Progenitor cell of endocrine pancreas (in vitro differentiated cells): ENCODE measurements around the gene EEFSEC. TPM values are rescaled to one million over a fixed set of nuclear protein-coding genes. Genes with fewer than 3 reads are reported as not detected.

Experiments
- DNase-seq: peaks from one replicate; pipeline ENCODE4 v3.0.0; 2021; ENCODE audit warnings: low spot score; ENCODE audit not compliant: unreplicated experiment
- H3K27ac Mint-ChIP-seq: 2 replicates; pipeline ENCODE4 v1.8.0; 2021; ENCODE audit warnings: mild to moderate bottlenecking, moderate library complexity, mixed read lengths
- H3K27me3 Mint-ChIP-seq: 2 replicates; pipeline ENCODE4 v1.8.0; 2021; ENCODE audit warnings: mixed read lengths
- H3K36me3 Mint-ChIP-seq: 2 replicates; pipeline ENCODE4 v1.8.0; 2022; ENCODE audit warnings: mixed read lengths; ENCODE audit not compliant: insufficient read depth
- H3K4me1 Mint-ChIP-seq: 2 replicates; pipeline ENCODE4 v1.8.0; 2021; ENCODE audit warnings: low read depth, mixed read lengths
- H3K4me3 Mint-ChIP-seq: 2 replicates; pipeline ENCODE4 v1.8.0; 2021; ENCODE audit warnings: low read depth, mild to moderate bottlenecking, moderate library complexity, mixed read lengths
- H3K9me3 Mint-ChIP-seq: 2 replicates; pipeline ENCODE4 v1.8.0; 2021; ENCODE audit warnings: low read depth, mixed read lengths
- CTCF ChIP-seq: fragments of 200-600 bp; sonication (generic); IDR thresholded peaks from one replicate; pipeline ENCODE4 v1.5.0; 2021; ENCODE audit warnings: antibody characterized with exemption, mild to moderate bottlenecking; ENCODE audit not compliant: unreplicated experiment
- total RNA-seq: library from RNA; stranded (reverse); gene quantifications from 2 replicates; pipeline ENCODE4 v1.2.1, GENCODE V29; 2021

The EEFSEC gene
- total RNA-seq, 1 donor from 2014 or later, result 11.8 TPM

- H3K4me1 Mint-ChIP-seq, result peaks cover 7% of the 10 kb centered on the region
- no peak overlapping the region for H3K4me3 Mint-ChIP-seq
- no peaks in the 10 kb centered on the region for H3K9me3 Mint-ChIP-seq
- DNase-seq, result no peak
- peaks cover 10% of the 10 kb centered on the region for H3K27me3 Mint-ChIP-seq
- H3K36me3 Mint-ChIP-seq, result peaks cover 3% of the 10 kb centered on the region
- no peak overlapping the region for H3K27ac Mint-ChIP-seq
- no peak for TF ChIP-seq CTCF
These were observed 200.2 kb downstream of the EEFSEC start for GRCh38 chr3:128353361-128353965.

GRCh38 chr3:128353991-128354687, 200.9 kb downstream of the EEFSEC start:
- H3K4me1 Mint-ChIP-seq, result peaks cover 3% of the 10 kb centered on the region

GRCh38 chr3:128354788-128355542, 201.7 kb downstream of the EEFSEC start:
- H3K27me3 Mint-ChIP-seq, result peaks cover 14% of the 10 kb centered on the region
- no peaks in the 10 kb centered on the region for H3K9me3 Mint-ChIP-seq
- H3K36me3 Mint-ChIP-seq, result peaks cover 3% of the 10 kb centered on the region
- no peak overlapping the region for H3K27ac Mint-ChIP-seq
- peaks cover 3% of the 10 kb centered on the region for H3K4me1 Mint-ChIP-seq
- no peak overlapping the region for H3K4me3 Mint-ChIP-seq
- no peak for DNase-seq
- no peak for TF ChIP-seq CTCF

More at GRCh38 chr3:128353991-128354687, 200.9 kb downstream of the EEFSEC start:
- H3K36me3 Mint-ChIP-seq, result peaks cover 3% of the 10 kb centered on the region
- H3K27ac Mint-ChIP-seq, result no peak overlapping the region
- no peaks in the 10 kb centered on the region for H3K9me3 Mint-ChIP-seq
- TF ChIP-seq CTCF, result no peak
- H3K27me3 Mint-ChIP-seq, result peaks cover 14% of the 10 kb centered on the region
- no peak for DNase-seq
- H3K4me3 Mint-ChIP-seq, result no peak overlapping the region

- Mint-ChIP-seq H3K4me1 (peaks cover 5% of the 10 kb centered on the region), H3K4me3 (no peak overlapping the region), H3K27me3 (peaks cover 14% of the 10 kb centered on the region), H3K27ac (no peak overlapping the region), H3K36me3 (peaks cover 3% of the 10 kb centered on the region), H3K9me3 (no peaks in the 10 kb centered on the region)
- no peak for DNase-seq
- TF ChIP-seq CTCF, result no peak
These were observed 202.2 kb downstream of the EEFSEC start for GRCh38 chr3:128355543-128355919.

GRCh38 chr3:128356822-128357221, 203.5 kb downstream of the EEFSEC start:
- H3K36me3 Mint-ChIP-seq, result peaks cover 3% of the 10 kb centered on the region
- peaks cover 9% of the 10 kb centered on the region for H3K27me3 Mint-ChIP-seq
- H3K27ac Mint-ChIP-seq, result no peak overlapping the region
- peaks cover 9% of the 10 kb centered on the region for H3K4me1 Mint-ChIP-seq
- no peak for DNase-seq
- no peak for TF ChIP-seq CTCF
- no peak overlapping the region for H3K4me3 Mint-ChIP-seq
- no peaks in the 10 kb centered on the region for H3K9me3 Mint-ChIP-seq
